H1 (cell line): ENCODE data around the gene RTTN. TPM values are rescaled to one million over a fixed set of nuclear protein-coding genes. Genes with fewer than 3 reads are reported as not detected.

ENCODE experiments used
- CTCF ChIA-PET: fragments of 300-600 bp; sonication (Branson Sonifier 250); formaldehyde crosslinking; loops from one replicate; lab custom pipeline; 2021; ENCODE audit not compliant: partially characterized antibody; lab: Charles Lee
- POLR2A ChIA-PET: fragments of 300-600 bp; sonication (Branson Sonifier 250); formaldehyde crosslinking; loops from one replicate; lab custom pipeline; 2021; ENCODE audit warnings: inconsistent platforms; ENCODE audit not compliant: partially characterized antibody; lab: Charles Lee
- DNase-seq, 2 experiments: peaks; one replicate each; pipeline versions ENCODE4 v3.0.0 to v3.0.0-alpha.2; 2010 to 2022; ENCODE audit warnings: low spot score in 2 of 2, low read depth in 1 of 2, mixed read lengths in 1 of 2
- FAIRE-seq: peaks from 2 replicates; lab custom pipeline; 2011; peaks lifted over from hg19 to GRCh38; lab: Jason Lieb, UNC
- H2AFZ ChIP-seq: 2 replicates; pipeline ENCODE4 v1.8.1; 2012; ENCODE audit warnings: low read length, inconsistent platforms
- H2AK5ac ChIP-seq: 2 replicates; pipeline ENCODE4 v1.6.1; 2013; ENCODE audit warnings: low read depth, low read length
- H2BK120ac ChIP-seq: replicated peaks from 2 replicates; pipeline ENCODE3; 2013; ENCODE audit warnings: low read depth, low read length, inconsistent platforms
- H2BK12ac ChIP-seq: 2 replicates; pipeline ENCODE4 v1.6.1; 2013; ENCODE audit warnings: low read depth, low read length
- H2BK15ac ChIP-seq: 2 replicates; pipeline ENCODE4 v1.6.1; 2013; ENCODE audit warnings: low read length
- H2BK20ac ChIP-seq: 2 replicates; pipeline ENCODE4 v1.6.1; 2013; ENCODE audit warnings: low read length
- H2BK5ac ChIP-seq: 2 replicates; pipeline ENCODE4 v1.6.1; 2013; ENCODE audit warnings: low read depth, low read length
- H3K14ac ChIP-seq: 2 replicates; pipeline ENCODE4 v1.6.1; 2013; ENCODE audit warnings: inconsistent platforms; ENCODE audit not compliant: insufficient read length
- H3K18ac ChIP-seq: 2 replicates; pipeline ENCODE4 v1.6.1; 2013; ENCODE audit warnings: low read length; ENCODE audit errors: extremely low read depth
- H3K23ac ChIP-seq: 2 replicates; pipeline ENCODE4 v1.6.1; 2013; ENCODE audit warnings: inconsistent platforms; ENCODE audit not compliant: insufficient read length
- H3K23me2 ChIP-seq: 2 replicates; pipeline ENCODE4 v1.6.1; 2013; ENCODE audit warnings: low read depth, low read length
- H3K27ac ChIP-seq: 2 replicates; pipeline ENCODE4 v1.6.1; 2011; ENCODE audit warnings: low read depth, low read length, inconsistent platforms
- H3K27me3 ChIP-seq, 4 experiments: replicated peaks in 1 of 4; 1 replicate in 1 of 4; 2 replicates in 3 of 4; pipeline versions ENCODE4 v1.6.1 to v1.8.1; 2011 to 2013; ENCODE audit warnings: low read length in 3 of 4, mild to moderate bottlenecking in 3 of 4, inconsistent platforms in 2 of 4, mixed read lengths in 2 of 4, moderate library complexity in 1 of 4; ENCODE audit not compliant: control insufficient read depth in 3 of 4, insufficient read depth in 3 of 4; ENCODE audit errors: extremely low read depth in 1 of 4
- H3K36me3 ChIP-seq, 4 experiments: 2 replicates each; pipeline versions ENCODE4 v1.6.1 to v1.8.1; 2011 to 2013; ENCODE audit warnings: mild to moderate bottlenecking in 4 of 4, low read length in 3 of 4, moderate library complexity in 2 of 4, control low read depth in 1 of 4, inconsistent platforms in 1 of 4; ENCODE audit not compliant: insufficient read depth in 4 of 4, control insufficient read depth in 2 of 4
- H3K4ac ChIP-seq: replicated peaks from 2 replicates; pipeline ENCODE3; 2013; ENCODE audit warnings: low read length, low read depth, mixed read lengths, inconsistent platforms; ENCODE audit not compliant: insufficient read length
- H3K4me1 ChIP-seq, 4 experiments: replicated peaks in 1 of 4; 1 replicate in 1 of 4; 2 replicates in 3 of 4; pipeline versions ENCODE4 v1.6.1 to v1.8.1; 2011 to 2013; ENCODE audit warnings: low read length in 3 of 4, inconsistent platforms in 2 of 4, mixed read lengths in 1 of 4; ENCODE audit not compliant: insufficient read depth in 4 of 4, control insufficient read depth in 3 of 4
- H3K4me2 ChIP-seq, 2 experiments: 2 replicates each; pipeline versions ENCODE4 v1.6.1 to v1.8.1; 2011 to 2013; ENCODE audit warnings: low read depth in 2 of 2, low read length in 2 of 2, control low read depth in 1 of 2, inconsistent platforms in 1 of 2, mild to moderate bottlenecking in 1 of 2; ENCODE audit not compliant: insufficient read depth in 1 of 2
- H3K4me3 ChIP-seq, 4 experiments: fragments of 200-600, 300-600 bp in 1 of 4; sonication (generic), shearing (Covaris generic), sonication (Bioruptor Twin) in 1 of 4; 2 replicates each; pipeline versions ENCODE4 v1.5.1 to v1.8.1; 2011 to 2016; ENCODE audit warnings: low read length in 4 of 4, low read depth in 3 of 4, control low read depth in 2 of 4, inconsistent platforms in 2 of 4, mild to moderate bottlenecking in 2 of 4, mixed read lengths in 1 of 4, moderate library complexity in 1 of 4; ENCODE audit not compliant: insufficient read depth in 2 of 4; ENCODE audit errors: extremely low read depth in 1 of 4
- H3K56ac ChIP-seq: replicated peaks from 2 replicates; pipeline ENCODE3; 2013; ENCODE audit warnings: low read depth, mild to moderate bottlenecking, mixed read lengths, low read length, inconsistent platforms; ENCODE audit not compliant: insufficient read length
- H3K79me1 ChIP-seq: 2 replicates; pipeline ENCODE4 v1.6.1; 2013; ENCODE audit warnings: low read depth, low read length, control low read depth
- H3K79me2 ChIP-seq, 2 experiments: 2 replicates each; pipeline versions ENCODE4 v1.6.1 to v1.8.1; 2012 to 2013; ENCODE audit warnings: low read length in 2 of 2, mild to moderate bottlenecking in 2 of 2, inconsistent platforms in 1 of 2; ENCODE audit not compliant: insufficient read depth in 2 of 2, control insufficient read depth in 1 of 2
- H3K9ac ChIP-seq, 4 experiments: replicated peaks in 1 of 4; 1 replicate in 1 of 4; 2 replicates in 3 of 4; pipeline versions ENCODE4 v1.6.1 to v1.8.1; 2011 to 2013; ENCODE audit warnings: low read depth in 3 of 4, low read length in 3 of 4, control low read depth in 2 of 4, mild to moderate bottlenecking in 2 of 4, moderate library complexity in 2 of 4, inconsistent platforms in 1 of 4; ENCODE audit errors: extremely low read depth in 1 of 4
- H3K9me3 ChIP-seq, 2 experiments: 2 replicates each; pipeline versions ENCODE4 v1.6.1 to v1.8.1; 2012 to 2013; ENCODE audit warnings: mild to moderate bottlenecking in 2 of 2, moderate library complexity in 2 of 2, control low read depth in 1 of 2, inconsistent platforms in 1 of 2, low read depth in 1 of 2, low read length in 1 of 2, mixed read lengths in 1 of 2; ENCODE audit not compliant: insufficient read depth in 2 of 2
- H4K20me1 ChIP-seq, 2 experiments: replicated peaks in 1 of 2; 2 replicates each; pipeline versions ENCODE3 to v1.8.1; 2011 to 2013; ENCODE audit warnings: inconsistent platforms in 2 of 2, low read length in 2 of 2, mild to moderate bottlenecking in 1 of 2; ENCODE audit not compliant: insufficient read depth in 2 of 2, control insufficient read depth in 1 of 2
- H4K5ac ChIP-seq: 2 replicates; pipeline ENCODE4 v1.6.1; 2013; ENCODE audit warnings: low read length, low read depth, mixed read lengths, inconsistent platforms; ENCODE audit not compliant: insufficient read length
- H4K8ac ChIP-seq: 2 replicates; pipeline ENCODE4 v1.8.0; 2013; ENCODE audit warnings: mild to moderate bottlenecking, moderate library complexity, low read length, inconsistent platforms; ENCODE audit not compliant: insufficient read depth; ENCODE audit errors: extremely low read depth
- H4K91ac ChIP-seq: replicated peaks from 2 replicates; pipeline ENCODE3; 2013; ENCODE audit warnings: low read length, mixed read lengths, inconsistent platforms; ENCODE audit not compliant: insufficient read length
- BACH1 ChIP-seq: IDR thresholded peaks from 2 replicates; pipeline ENCODE4 v1.6.1; 2012; ENCODE audit warnings: low read length, improper control_type of control experiment
- CHD1 ChIP-seq: IDR thresholded peaks from 2 replicates; pipeline ENCODE4 v1.6.1; 2012; ENCODE audit warnings: low read depth, low read length, improper control_type of control experiment
- EGR1 ChIP-seq: IDR thresholded peaks from 2 replicates; pipeline ENCODE4 v1.6.1; 2011; ENCODE audit warnings: low read depth, low read length, borderline replicate concordance
- KDM1A ChIP-seq: fragments of 200-600, 300-600 bp; sonication (generic); IDR thresholded peaks from 2 replicates; pipeline ENCODE4 v1.7.1; 2016; ENCODE audit warnings: mild to moderate bottlenecking, low read length, borderline replicate concordance
- MAFK ChIP-seq: IDR thresholded peaks from 2 replicates; pipeline ENCODE4 v1.6.1; 2012; ENCODE audit warnings: low read depth, mild to moderate bottlenecking, improper control_type of control experiment, low read length
- NANOG ChIP-seq: IDR thresholded peaks from 2 replicates; pipeline ENCODE4 v1.6.1; 2011; ENCODE audit warnings: low read length, low read depth, mild to moderate bottlenecking, inconsistent platforms; ENCODE audit not compliant: insufficient read depth, poor library complexity, severe bottlenecking
- POLR2A ChIP-seq, 2 experiments: IDR thresholded peaks; 1 replicate in 1 of 2; 2 replicates in 1 of 2; pipeline ENCODE4 v1.6.1; 2011; ENCODE audit warnings: low read depth in 2 of 2, low read length in 2 of 2, mild to moderate bottlenecking in 2 of 2; ENCODE audit errors: control extremely low read depth in 1 of 2
- POU5F1 ChIP-seq: IDR thresholded peaks from 2 replicates; pipeline ENCODE4 v1.6.1; 2011; ENCODE audit warnings: low read depth, mild to moderate bottlenecking, low read length, moderate library complexity
- SIRT6 ChIP-seq: IDR thresholded peaks from one replicate; pipeline ENCODE4 v1.7.1; 2012; ENCODE audit warnings: low read length, inconsistent platforms
- TEAD4 ChIP-seq: IDR thresholded peaks from 2 replicates; pipeline ENCODE4 v1.6.1; 2012; ENCODE audit warnings: low read depth, low read length, inconsistent platforms, mixed read lengths
- USF2 ChIP-seq: IDR thresholded peaks from 2 replicates; pipeline ENCODE4 v1.6.1; 2011; ENCODE audit warnings: low read length, improper control_type of control experiment
- WGBS, 2 experiments: shearing (Covaris generic) in 1 of 2; methylation state at CpG; one replicate each; pipeline versions ENCODE4 v1.1.6 to v1.1.7; 2013 to 2015; ENCODE audit warnings: low lambda C conversion rate in 2 of 2, mixed read lengths in 2 of 2, inconsistent platforms in 1 of 2, low coverage in 1 of 2, missing lambda C conversion rate in 1 of 2; ENCODE audit not compliant: insufficient replicate concordance in 2 of 2, insufficient coverage in 1 of 2, insufficient read length in 1 of 2; ENCODE audit errors: extremely low coverage in 1 of 2, missing lambda C conversion rate in 1 of 2; 5-methylcytosine and 5-hydroxymethylcytosine counted together
- polyA plus RNA-seq, 7 experiments: library from polyadenylated mRNA; depleted of rRNA in 3 of 7; stranded (reverse) in 5 of 7; unstranded in 2 of 7; fragments of >200 nt in 5 of 7; fragments of 200-250 nt in 2 of 7; gene quantifications; 1 replicate in 5 of 7; 2 replicates in 1 of 7; 4 replicates in 1 of 7; pipeline versions ENCODE4 v1.2.1 to v1.2.3, GENCODE V29; 2011 to 2013; ENCODE audit warnings: missing spikeins in 2 of 7, mixed read lengths in 2 of 7
- total RNA-seq: library from RNA; stranded (reverse); fragmentation: NEBNext Ultra II Directional; extraction: Animal tissue kit (Norgen Biotek cat#: 25700); gene quantifications from 2 replicates; pipeline ENCODE4 v1.2.1, GENCODE V29; 2021

The RTTN gene
- total and polyA plus RNA-seq, 2 of the 8 experiments (the other 6 are each of a cell fraction or from before 2014, with no cell fraction given) = 9.1 to 21.4 TPM

- H3K56ac ChIP-seq = no peak overlapping the region
- no peak overlapping the region for H2AFZ ChIP-seq
- H3K4me1 ChIP-seq = 0 out of 7 replicates have a peak, but pooled peaks cover 0 to 2% (median 0%) of the 10 kb centered on the region in 4 experiments
- no peaks in the 10 kb centered on the region for H3K9me3 ChIP-seq
- no peaks in the 10 kb centered on the region for H3K79me2 ChIP-seq
- no peak overlapping the region for H2BK20ac ChIP-seq
- no peak overlapping the region for H3K4ac ChIP-seq
- no peak overlapping the region for H4K91ac ChIP-seq
- 98% methylated on average over 5 of the region's 5 CpGs; no CpG with 5 or more reads in 1 of the 2 experiments for WGBS, 2 experiments
- POLR2A ChIA-PET = no interaction called here
- H2BK5ac ChIP-seq = no peak overlapping the region
- CTCF ChIA-PET = interaction anchor here (0.5 to 1.1 kb wide), 3 partner anchors 13 to 46 kb away, joined by 3 read pairs; no protein-coding TSS in a partner anchor
- H3K4me2 ChIP-seq = no peak overlapping the region
- H2BK12ac ChIP-seq = no peak overlapping the region
- H2AK5ac ChIP-seq = no peak overlapping the region
- FAIRE-seq (no peak), DNase-seq (no peak)
- H3K9ac ChIP-seq = no peak overlapping the region
- H2BK15ac ChIP-seq = no peak overlapping the region
- no peaks in the 10 kb centered on the region for H3K79me1 ChIP-seq
- peaks cover 0 to 2% of the 10 kb centered on the region in 2 experiments for H4K20me1 ChIP-seq
- no peak overlapping the region for H2BK120ac ChIP-seq
- no peak overlapping the region for H3K14ac ChIP-seq
- H3K23ac ChIP-seq = no peak overlapping the region
- no peak overlapping the region for H3K4me3 ChIP-seq
- no peak overlapping the region for H4K8ac ChIP-seq
- no peaks in the 10 kb centered on the region for H3K27me3 ChIP-seq
- no peak overlapping the region for H3K18ac ChIP-seq
- H3K36me3 ChIP-seq = no peaks in the 10 kb centered on the region; a peak in 1 of 8 replicates
- no peak overlapping the region for H3K27ac ChIP-seq
- H3K23me2 ChIP-seq = peaks cover 2% of the 10 kb centered on the region; the same call in 1 of the 2 replicates
- H4K5ac ChIP-seq = no peak overlapping the region
- TF ChIP-seq EGR1 (no peak), POLR2A (IDR thresholded peaks at IDR 0.05; ENCODE audit: control extremely low read depth in 1 of 2, low read depth in 2 of 2, low read length in 2 of 2) (no peak), CHD1 (no peak), BACH1 (no peak), USF2 (no peak), TEAD4 (no peak), NANOG (no peak), MAFK (no peak), KDM1A (no peak), SIRT6 (no peak), POU5F1 (no peak)
These were observed 250.6 kb downstream of the RTTN start for GRCh38 chr18:69954719-69955480.
